CD4-positive, alpha-beta T cell treated with Interleukin-4 for 1 hour (primary cell): ENCODE results near the gene GMPR.
A peak's percentile ranks its signal among the peaks of the same experiment; 100 is the strongest.

Experiments
- DNase-seq, 2 donors: peaks; one replicate each; pipeline ENCODE4 v3.0.0-alpha.2; 2020 to 2022

The GMPR gene

DNA sequence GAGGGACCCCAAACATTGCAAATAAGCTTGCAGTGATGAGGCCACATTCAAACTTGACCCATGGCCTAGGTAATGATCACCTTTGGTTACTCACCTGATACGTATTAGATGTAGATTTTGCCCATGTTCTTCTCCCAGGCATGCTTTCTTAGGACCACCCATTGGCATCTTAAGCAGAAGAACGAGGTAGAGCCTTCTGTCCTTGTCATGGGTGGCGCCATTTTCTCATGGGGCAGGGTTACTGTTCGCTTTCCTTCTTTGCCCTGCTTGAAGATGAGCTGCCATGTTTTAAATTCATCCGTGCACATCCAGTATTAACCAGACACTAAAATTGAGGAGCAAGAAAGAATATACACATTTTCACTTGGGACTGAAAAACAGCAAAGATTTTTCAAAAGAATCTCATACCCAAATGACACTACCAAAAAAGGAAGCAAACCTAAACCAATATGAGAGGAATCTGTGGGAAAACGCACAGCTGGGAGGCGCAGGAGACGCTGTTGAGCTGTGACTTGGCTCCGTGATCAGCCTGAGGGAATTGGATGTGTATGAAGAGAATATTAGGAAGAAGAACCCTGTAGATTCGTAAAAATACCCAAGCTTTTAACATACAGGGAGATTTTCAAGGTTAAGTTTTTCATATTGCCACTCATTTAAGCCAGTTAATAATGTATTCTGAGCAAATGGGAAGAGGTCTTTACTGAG lies 36.6 kb downstream of the GMPR start:
- no peak for DNase-seq

DNA sequence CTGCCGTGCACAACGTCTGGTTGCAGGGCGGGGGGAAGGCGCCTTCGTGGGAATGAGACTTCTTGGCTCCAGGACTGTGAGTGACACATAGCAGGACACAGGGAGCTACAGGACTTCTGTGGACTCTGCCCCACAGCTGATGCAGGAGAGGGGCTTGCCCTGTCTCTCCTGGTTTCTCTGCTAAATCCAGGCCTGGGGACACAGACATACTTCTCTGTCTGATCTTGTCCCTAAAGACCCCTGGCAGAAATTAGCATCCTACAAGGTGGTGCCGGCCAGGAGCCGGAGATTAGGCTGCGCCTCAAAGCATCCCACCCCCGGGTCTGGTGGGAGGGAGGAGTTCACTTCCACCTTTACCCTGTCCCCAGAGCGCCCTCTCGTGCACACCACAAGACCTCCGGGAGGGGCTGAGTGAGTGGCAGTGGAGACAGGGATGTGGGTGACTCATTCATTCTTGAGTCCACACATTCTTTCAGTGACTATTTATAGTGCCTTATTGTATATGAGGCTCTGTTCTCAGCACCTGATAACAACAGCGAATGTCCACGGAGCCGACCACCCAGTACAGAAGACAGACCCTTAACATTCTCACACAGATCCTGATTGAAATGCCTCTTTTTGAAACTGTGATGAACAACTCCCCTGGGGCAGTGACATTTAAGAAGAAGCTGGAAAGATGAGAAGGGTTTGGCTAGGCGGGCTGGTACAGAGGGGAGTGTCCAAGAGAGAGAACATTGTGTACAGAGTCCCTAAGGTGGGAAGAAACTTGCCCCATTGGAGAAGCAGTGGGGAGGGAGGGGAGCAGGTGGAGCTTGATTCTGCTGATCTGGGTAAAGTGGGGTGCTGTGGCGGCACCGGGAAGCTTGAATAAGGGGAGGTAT lies 39.0 kb downstream of the GMPR start:
- DNase-seq, result no peak

DNA sequence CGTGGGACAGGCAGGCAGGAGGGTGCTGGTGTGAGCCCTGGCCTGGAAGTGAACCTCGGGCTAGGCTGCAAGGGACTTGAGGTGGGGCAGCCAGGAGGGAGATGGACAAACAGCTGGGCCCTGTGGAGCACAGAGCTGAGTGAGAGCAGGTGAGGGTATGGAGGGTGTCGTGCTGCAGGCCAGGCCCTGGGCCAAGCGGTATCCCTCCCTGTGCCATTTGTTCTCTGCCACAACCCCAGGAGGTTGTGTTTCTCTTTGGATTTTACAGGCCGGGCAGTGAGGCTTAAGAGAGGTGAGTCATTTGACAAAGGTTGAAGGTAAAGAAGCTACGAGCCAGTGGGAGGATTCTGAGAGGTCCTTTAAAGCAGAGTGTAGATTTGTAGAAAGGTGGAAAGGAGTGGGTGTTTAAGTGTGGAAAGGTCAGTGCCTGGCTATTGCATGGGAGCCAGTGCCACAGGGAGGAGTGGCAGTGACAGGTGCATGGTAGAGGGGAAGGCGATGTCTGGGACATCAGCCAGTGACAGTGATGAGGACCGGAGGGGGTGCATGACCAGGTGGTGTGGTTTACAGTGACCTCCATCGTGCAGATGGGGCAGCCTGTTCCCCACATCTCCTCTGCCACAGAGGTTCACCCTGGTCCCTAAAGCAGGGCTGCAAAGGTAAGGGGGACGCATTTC lies 39.8 kb downstream of the GMPR start:
- no peak for DNase-seq

DNA sequence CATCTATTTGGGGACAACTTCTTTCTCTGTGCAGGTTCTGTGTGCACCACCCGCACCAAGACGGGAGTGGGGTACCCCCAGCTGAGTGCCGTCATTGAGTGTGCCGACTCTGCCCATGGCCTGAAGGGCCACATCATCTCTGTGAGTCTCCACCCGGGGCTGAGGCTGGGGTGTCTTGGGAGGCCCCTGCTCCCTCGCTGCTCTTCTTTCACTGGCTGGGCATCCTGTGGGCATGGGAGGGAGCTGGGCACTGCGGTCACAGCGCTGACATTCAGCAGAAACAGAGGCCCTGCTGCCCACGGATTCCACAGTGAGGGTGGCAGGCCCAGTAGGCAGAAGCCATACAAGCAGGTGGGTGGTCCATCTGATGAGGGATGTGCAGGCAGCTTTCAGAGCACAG lies 40.4 kb downstream of the GMPR start:
- no peak for DNase-seq

DNA sequence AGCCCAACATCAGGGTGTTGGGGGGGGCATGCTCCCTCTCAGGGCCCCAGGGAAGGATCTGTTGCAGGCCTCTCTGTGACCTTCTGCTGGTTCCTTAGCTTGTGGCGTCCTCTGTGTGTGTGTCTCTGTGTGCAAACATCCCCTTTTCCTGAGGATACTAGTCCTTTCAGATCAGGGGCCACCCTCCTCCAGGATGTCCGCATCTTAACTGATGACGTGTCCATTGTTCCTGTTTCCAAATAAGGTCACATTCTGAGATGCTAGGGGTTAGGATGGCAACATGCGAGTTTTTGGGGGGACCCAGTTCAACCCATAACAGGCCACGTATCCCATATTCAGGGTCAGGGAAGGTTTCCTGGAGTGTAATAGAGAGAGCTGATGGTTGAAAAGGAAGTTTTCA lies 40.9 kb downstream of the GMPR start:
- no peak for DNase-seq

DNA sequence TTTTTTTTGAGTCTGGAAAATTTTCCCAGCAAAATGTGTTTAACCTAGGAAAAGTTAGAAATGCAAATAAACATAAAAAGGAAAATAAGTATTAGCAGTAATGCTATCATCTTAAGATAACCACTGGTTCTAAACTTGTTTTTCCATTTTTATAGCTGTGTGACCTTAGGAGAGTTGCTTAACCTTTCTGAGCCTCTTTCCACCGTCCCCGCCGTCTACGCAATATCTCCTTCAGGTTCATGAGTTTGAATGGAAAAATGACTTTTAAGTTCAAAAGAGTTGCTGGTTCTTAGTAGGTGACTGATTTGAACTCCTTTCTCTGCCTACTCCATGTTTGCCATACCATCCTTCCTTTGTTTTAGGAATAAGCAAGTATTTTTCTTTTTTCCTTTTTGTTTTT lies 44.0 kb downstream of the GMPR start:
- DNase-seq, result no peak

DNA sequence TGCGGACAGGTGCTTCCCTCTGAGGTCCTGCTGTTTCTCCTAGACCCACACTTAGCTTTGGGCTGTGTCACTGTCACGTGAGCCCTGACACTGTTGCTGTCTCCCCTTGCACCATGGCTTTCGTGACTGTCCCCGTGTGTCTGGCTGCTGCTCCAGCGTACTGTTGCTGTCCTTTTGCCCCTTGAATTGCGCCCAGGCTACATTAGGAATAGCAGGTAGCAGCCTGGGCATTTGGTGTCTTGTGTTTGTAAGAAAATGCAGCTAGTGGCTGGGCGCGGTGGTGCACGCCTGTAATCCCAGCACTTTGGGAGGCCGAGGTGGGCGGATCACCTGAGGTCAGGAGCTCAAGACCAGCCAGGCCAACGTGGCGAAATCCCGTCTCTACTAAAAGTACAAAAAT lies 46.1 kb downstream of the GMPR start:
- no peak for DNase-seq

GRCh38 chr6:16285467-16286150 lies 47.2 kb downstream of the GMPR start:
- DNase-seq, result no peak

GRCh38 chr6:16286151-16286522 lies 47.8 kb downstream of the GMPR start:
- peak in 1 of 2 donors; percentile 6 for DNase-seq

DNA sequence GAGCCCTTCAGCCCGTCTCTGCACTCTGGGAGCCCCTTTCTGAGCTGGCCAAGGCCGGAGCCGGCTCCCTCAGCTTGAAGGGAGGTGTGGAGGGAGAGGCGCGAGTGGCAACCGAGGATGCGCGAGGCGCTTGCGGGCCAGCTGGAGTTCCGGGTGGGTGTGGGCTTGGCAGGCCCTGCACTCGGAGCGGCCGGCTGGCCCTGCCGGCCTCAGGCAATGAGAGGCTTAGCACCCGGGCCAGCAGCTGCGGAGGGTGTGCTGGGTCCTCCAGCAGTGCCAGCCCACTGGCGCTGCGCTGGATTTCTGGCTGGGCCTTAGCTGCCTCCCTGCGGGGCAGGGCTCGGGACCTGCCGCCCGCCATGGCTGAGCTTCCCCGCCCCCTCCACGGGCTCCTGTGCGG lies 49.8 kb downstream of the GMPR start:
- no peak for DNase-seq

- no peak for DNase-seq
Measured at GRCh38 chr6:16291739-16292138, 53.4 kb downstream of the GMPR start.

- no peak for DNase-seq
Measured at GRCh38 chr6:16292432-16292831, 54.0 kb downstream of the GMPR start.

DNA sequence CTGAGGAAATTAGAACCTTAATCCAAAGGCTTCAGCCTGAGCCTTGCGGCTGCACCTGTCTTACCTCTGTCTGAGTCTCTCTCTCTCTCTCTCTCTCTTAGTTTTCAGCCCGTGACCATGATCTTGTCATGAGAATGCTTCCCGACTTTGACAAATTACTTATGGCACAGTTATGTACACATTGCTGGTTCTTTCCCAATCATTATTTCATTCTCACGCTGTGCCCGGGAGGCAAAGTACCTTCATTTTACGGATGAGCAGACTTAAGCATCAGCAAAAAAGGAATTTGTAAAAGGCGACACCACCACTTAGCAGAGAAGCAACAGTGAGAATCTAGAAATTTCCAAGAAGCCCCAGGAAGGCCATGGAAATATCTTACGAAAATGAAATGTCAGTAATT lies 54.6 kb downstream of the GMPR start:
- DNase-seq, result no peak

DNA sequence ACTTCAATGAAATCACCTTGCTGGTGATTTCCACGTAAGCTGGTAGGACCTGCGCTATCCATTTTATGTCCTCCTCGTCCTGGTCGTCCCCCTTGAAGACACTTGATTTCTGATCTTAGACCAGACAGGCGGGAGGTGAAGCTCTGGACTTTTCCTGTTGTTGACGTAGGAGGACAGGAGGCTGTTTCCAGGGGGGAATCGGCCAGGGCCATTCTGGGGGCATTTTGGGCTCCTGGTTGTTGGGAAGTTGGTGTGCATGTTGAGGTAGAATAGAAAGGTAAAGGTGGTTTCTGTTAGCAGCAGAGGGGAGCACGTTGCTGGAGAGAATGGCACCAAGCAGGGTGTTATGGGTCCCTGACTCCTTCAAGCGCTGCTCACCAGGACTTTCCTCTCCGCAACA lies 56.0 kb downstream of the GMPR start:
- no peak for DNase-seq

GRCh38 chr6:16295060-16295459 lies 56.7 kb downstream of the GMPR start:
- DNase-seq, result no peak

- DNase-seq, result no peak
Measured at GRCh38 chr6:16295471-16295870, 57.1 kb downstream of the GMPR start.

DNA sequence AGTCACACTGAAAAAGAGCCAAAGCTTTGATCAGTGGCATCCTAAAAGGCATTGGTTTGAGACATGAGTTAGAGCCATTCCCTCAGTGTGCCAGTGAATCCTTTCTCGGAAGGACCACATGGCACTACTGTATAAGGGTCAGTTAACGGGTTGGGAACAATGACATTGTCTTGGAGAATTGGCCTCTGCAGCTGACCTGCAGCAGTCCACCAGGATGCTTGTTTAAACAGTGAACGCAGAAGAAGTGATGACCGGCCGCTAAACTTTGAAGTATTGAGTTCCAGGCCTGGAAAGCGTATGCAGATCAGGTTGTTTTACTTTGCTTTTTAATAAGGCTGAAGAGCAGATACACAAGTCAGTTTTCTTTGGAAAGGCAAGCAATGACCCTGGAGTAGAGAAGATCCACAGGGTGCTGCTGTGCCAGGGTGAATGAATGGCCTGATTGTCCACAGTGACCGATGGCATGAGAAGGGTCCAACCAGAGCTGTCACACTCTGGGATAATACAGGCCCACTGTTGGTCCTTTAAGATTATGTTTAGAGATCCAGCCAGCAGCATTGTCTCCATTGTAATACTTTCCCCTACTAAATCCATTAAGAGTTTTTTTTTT lies 57.8 kb downstream of the GMPR start:
- DNase-seq, result no peak

GRCh38 chr6:16299861-16300260 lies 61.5 kb downstream of the GMPR start:
- DNase-seq, result no peak

GRCh38 chr6:16301511-16301910 lies 63.1 kb downstream of the GMPR start:
- DNase-seq, result no peak

- no peak for DNase-seq
Measured at GRCh38 chr6:16302721-16303552, 64.5 kb downstream of the GMPR start.

- DNase-seq, result peak in 1 of 2 donors; percentile 45
Measured at GRCh38 chr6:16305246-16305725, 66.9 kb downstream of the GMPR start.

- no peak for DNase-seq
Measured at GRCh38 chr6:16305788-16306187, 67.4 kb downstream of the GMPR start.
